Panc1 (cell line): ENCODE results near the gene ENGASE. TPM values are rescaled to one million over a fixed set of nuclear protein-coding genes. Genes with fewer than 3 reads are reported as not detected.

ENCODE experiments used
- ATAC-seq: fragments of 200-7000 bp; cut with Tn5 transposase; 2 replicates; pipeline ENCODE4 v1.9.1; 2020; ENCODE audit warnings: mild to moderate bottlenecking, moderate library complexity
- BruUV-seq: library from RNA; stranded (reverse); fragments of 400-500 nt; replicated peaks from 2 replicates; lab custom pipeline; 2021; lab: Mats Ljungman, UMichigan
- CTCF ChIA-PET: fragments of 300-600 bp; sonication (Branson Sonifier 250); formaldehyde crosslinking; loops from one replicate; lab custom pipeline; 2022; ENCODE audit warnings: antibody characterized with exemption; lab: Charles Lee
- POLR2A ChIA-PET: fragments of 300-600 bp; sonication (Branson Sonifier 250); formaldehyde crosslinking; loops from one replicate; lab custom pipeline; 2022; ENCODE audit warnings: antibody characterized with exemption; lab: Charles Lee
- DNase-seq: peaks from one replicate; pipeline ENCODE4 v3.0.0-alpha.2; 2010; ENCODE audit warnings: low read depth, low spot score
- H3K27ac ChIP-seq: 2 replicates; pipeline ENCODE4 v1.5.1; 2011; ENCODE audit warnings: mild to moderate bottlenecking, low read length, inconsistent platforms
- H3K27me3 ChIP-seq: fragments of 200-500 bp; sonication (Bioruptor generic); 2 replicates; pipeline ENCODE4 v1.6.0; 2014; ENCODE audit warnings: low read length, inconsistent platforms; ENCODE audit not compliant: control insufficient read depth, insufficient read depth
- H3K36me3 ChIP-seq: fragments of 200-500 bp; sonication (Bioruptor generic); 2 replicates; pipeline ENCODE4 v1.5.1; 2014; ENCODE audit warnings: inconsistent platforms, mild to moderate bottlenecking, low read length, moderate library complexity; ENCODE audit not compliant: control insufficient read depth, insufficient read depth
- H3K4me1 ChIP-seq: 2 replicates; pipeline ENCODE4 v1.5.1; 2011; ENCODE audit warnings: inconsistent platforms, mild to moderate bottlenecking, low read length, moderate library complexity; ENCODE audit not compliant: control insufficient read depth, insufficient read depth
- H3K4me3 ChIP-seq, 2 experiments: 2 replicates each; pipeline ENCODE4 v1.5.1; 2011 to 2012; ENCODE audit warnings: low read depth in 2 of 2, low read length in 2 of 2, mild to moderate bottlenecking in 2 of 2, inconsistent platforms in 1 of 2, moderate library complexity in 1 of 2
- H3K9me3 ChIP-seq: fragments of 200-500 bp; sonication (Bioruptor generic); 2 replicates; pipeline ENCODE4 v1.5.1; 2014; ENCODE audit warnings: low read depth, mild to moderate bottlenecking, inconsistent platforms, low read length, moderate library complexity; ENCODE audit not compliant: control insufficient read depth, insufficient read depth
- CTCF ChIP-seq: fragments of 450-650 bp; IDR thresholded peaks from 2 replicates; pipeline ENCODE4 v1.5.1; 2017; ENCODE audit warnings: mild to moderate bottlenecking
- POLR2AphosphoS5 ChIP-seq: IDR thresholded peaks from 2 replicates; pipeline ENCODE4 v1.6.1; 2012; ENCODE audit warnings: mild to moderate bottlenecking, low read depth, low read length, moderate library complexity
- REST ChIP-seq, 2 experiments: IDR thresholded peaks; 2 replicates each; pipeline ENCODE4 v1.6.1; 2011 to 2012; ENCODE audit warnings: low read depth in 2 of 2, control low read depth in 1 of 2, low read length in 1 of 2, mild to moderate bottlenecking in 1 of 2, moderate library complexity in 1 of 2; ENCODE audit not compliant: insufficient read depth in 1 of 2
- SIN3A ChIP-seq: IDR thresholded peaks from 2 replicates; pipeline ENCODE4 v1.6.1; 2012; ENCODE audit warnings: low read depth, mild to moderate bottlenecking, low read length, moderate library complexity, borderline replicate concordance; ENCODE audit not compliant: insufficient read depth
- TCF7L2 ChIP-seq: IDR thresholded peaks from 2 replicates; pipeline ENCODE4 v1.6.1; 2011; ENCODE audit warnings: mild to moderate bottlenecking, low read depth, low read length, inconsistent platforms
- in situ Hi-C: cut with HindIII; loops from 2 replicates; pipeline ENCODE4 v1.10.0; 2016; ENCODE audit warnings: low sequenced_read_pairs, low pct_unique_long_range_greater_than_20kb
- intact Hi-C: fragments of 100-400 bp; cut with micrococcal nuclease; formaldehyde crosslinking; loops from one replicate; pipeline ENCODE4 v1.10.0; 2022; ENCODE audit not compliant: unreplicated experiment
- total RNA-seq: library from RNA; stranded (reverse); gene quantifications from one replicate; pipeline ENCODE4 v1.2.1, GENCODE V29; 2021; ENCODE audit not compliant: unreplicated experiment

Gene ENGASE
- total RNA-seq, 1 experiment from 2014 or later = 32.3 TPM

- ATAC-seq (no peak), DNase-seq (no peak)
- Histone ChIP-seq H3K4me1 (peaks cover 5% of the 10 kb centered on the region; the same call in 1 of the 2 replicates), H3K27me3 (no peaks in the 10 kb centered on the region), H3K4me3 (no peak overlapping the region), H3K36me3 (no peaks in the 10 kb centered on the region), H3K9me3 (no peaks in the 10 kb centered on the region), H3K27ac (no peak overlapping the region)
- TF ChIP-seq TCF7L2 = no peak
- no peak for TF ChIP-seq POLR2AphosphoS5
- no peak for TF ChIP-seq CTCF
- no peak for TF ChIP-seq SIN3A
- TF ChIP-seq REST (IDR thresholded peaks at IDR 0.05; ENCODE audit: insufficient read depth in 1 of 2, low read depth in 2 of 2, low read length in 1 of 2) = no peak
- ChIA-PET CTCF (interaction anchor here (0.7 to 1.3 kb wide), 2 partner anchors 26 to 85 kb away, joined by 5 to 6 read pairs; no protein-coding TSS in a partner anchor), POLR2A (no interaction called here)
- in situ Hi-C loops = no loop called here
- no TSS peak for BruUV-seq
- intact Hi-C loops = no loop called here
Measured at GRCh38 chr17:79071161-79071740, 3.4 kb upstream of the ENGASE start.

- ChIA-PET POLR2A (interaction anchor here (0.5 to 0.6 kb wide), 2 partner anchors 24 to 267 kb away, joined by 3 to 9 read pairs; no protein-coding TSS in a partner anchor), CTCF (interaction anchor here (0.5 to 1.3 kb wide), 3 partner anchors 27 to 46 kb away, joined by 4 to 12 read pairs (median 5); no protein-coding TSS in a partner anchor)
- Histone ChIP-seq H3K27ac (no peak overlapping the region), H3K9me3 (no peaks in the 10 kb centered on the region), H3K27me3 (no peaks in the 10 kb centered on the region), H3K4me1 (peaks cover 5% of the 10 kb centered on the region; the same call in 1 of the 2 replicates), H3K4me3 (no peak overlapping the region), H3K36me3 (no peaks in the 10 kb centered on the region)
- intact Hi-C loops = no loop called here
- in situ Hi-C loops = no loop called here
- DNase-seq = no peak
- no TSS peak for BruUV-seq
- TF ChIP-seq SIN3A = no peak
- no peak for TF ChIP-seq REST (IDR thresholded peaks at IDR 0.05; ENCODE audit: insufficient read depth in 1 of 2, low read depth in 2 of 2, low read length in 1 of 2)
- no peak for TF ChIP-seq POLR2AphosphoS5
- no peak for TF ChIP-seq TCF7L2
- no peak for ATAC-seq
Measured at GRCh38 chr17:79072544-79072943, 2.1 kb upstream of the ENGASE start.
